ENCODE measurements around the gene TCOF1. TPM values are rescaled to one million over a fixed set of nuclear protein-coding genes. Genes with fewer than 3 reads are reported as not detected.

Gene TCOF1
- total RNA-seq, 6 donors from 2014 or later, result 21.7 to 71.2 (median 30.4) TPM

- Histone ChIP-seq H3K4me1 (peaks cover 0 to 8% (median 2%) of the 10 kb centered on the region in 4 donors), H3K27me3 (no peaks in the 10 kb centered on the region), H3K27ac (peak overlapping the region in 1 of 4 donors; percentile 18), H3K9me3 (no peaks in the 10 kb centered on the region), H3K4me3 (no peak overlapping the region), H3K36me3 (peaks cover 45 to 99% (median 92%) of the 10 kb centered on the region in 4 donors)
- TF ChIP-seq POLR2A (IDR thresholded peaks at IDR 0.05), result no peak
- peak in 1 of 2 donors; percentile 23 for TF ChIP-seq POLR2AphosphoS5 (IDR thresholded peaks at IDR 0.05)
- DNase-seq (no peak), ATAC-seq (ENCODE audit: low FRiP score in 2 of 2) (no peak)
- WGBS, 2 donors, result 83 to 88% methylated on average over 12 of the region's 12 CpGs
Measured at GRCh38 chr5:150400316-150401075, 43.0 kb downstream of the TCOF1 start.

GRCh38 chr5:150401076-150401375, 43.5 kb downstream of the TCOF1 start:
- peaks cover 0 to 8% (median 2%) of the 10 kb centered on the region in 4 donors for H3K4me1 ChIP-seq
- DNase-seq (no peak), ATAC-seq (ENCODE audit: low FRiP score in 2 of 2) (no peak)
- H3K4me3 ChIP-seq, result no peak overlapping the region
- H3K36me3 ChIP-seq, result peaks cover 47 to 99% (median 93%) of the 10 kb centered on the region in 4 donors
- 44 to 51% methylated on average over 3 of the region's 3 CpGs for WGBS, 2 donors
- H3K27me3 ChIP-seq, result no peaks in the 10 kb centered on the region
- peak overlapping the region in 1 of 4 donors; percentile 18 for H3K27ac ChIP-seq
- no peaks in the 10 kb centered on the region for H3K9me3 ChIP-seq
- TF ChIP-seq POLR2A (IDR thresholded peaks at IDR 0.05), result no peak
- TF ChIP-seq EP300 (IDR thresholded peaks at IDR 0.05), result no peak
- no peak for TF ChIP-seq CTCF (IDR thresholded peaks at IDR 0.05)
- TF ChIP-seq POLR2AphosphoS5 (IDR thresholded peaks at IDR 0.05), result no peak

- ATAC-seq (ENCODE audit: low FRiP score in 2 of 2) (no peak), DNase-seq (no peak)
- Histone ChIP-seq H3K4me3 (no peak overlapping the region), H3K9me3 (no peaks in the 10 kb centered on the region), H3K4me1 (peaks cover 0 to 8% (median 2%) of the 10 kb centered on the region in 4 donors), H3K36me3 (peaks cover 49 to 99% (median 92%) of the 10 kb centered on the region in 4 donors), H3K27me3 (no peaks in the 10 kb centered on the region), H3K27ac (peak overlapping the region in 2 of 4 donors; percentile 18 to 39)
- 84% methylated on average over 11 of the region's 11 CpGs for WGBS, 2 donors
- TF ChIP-seq EP300 (IDR thresholded peaks at IDR 0.05) (no peak), POLR2AphosphoS5 (IDR thresholded peaks at IDR 0.05) (peak in 1 of 2 donors; percentile 6), CTCF (IDR thresholded peaks at IDR 0.05) (no peak)
Measured at GRCh38 chr5:150401376-150402228, 44.1 kb downstream of the TCOF1 start.

GRCh38 chr5:150402229-150402773, 44.8 kb downstream of the TCOF1 start:
- no peak for TF ChIP-seq POLR2A (IDR thresholded peaks at IDR 0.05)
- no peak for TF ChIP-seq EP300 (IDR thresholded peaks at IDR 0.05)
- no peak for TF ChIP-seq POLR2AphosphoS5 (IDR thresholded peaks at IDR 0.05)
- no peak for TF ChIP-seq CTCF (IDR thresholded peaks at IDR 0.05)
- Histone ChIP-seq H3K36me3 (peaks cover 53 to 100% (median 94%) of the 10 kb centered on the region in 4 donors), H3K27me3 (no peaks in the 10 kb centered on the region), H3K4me3 (no peak overlapping the region), H3K27ac (peak overlapping the region in 1 of 4 donors; percentile 39), H3K4me1 (peaks cover 3 to 15% (median 7%) of the 10 kb centered on the region in 4 donors), H3K9me3 (no peaks in the 10 kb centered on the region)
- no peak for ATAC-seq (ENCODE audit: low FRiP score in 2 of 2)
- 50 to 70% methylated on average over 1 to 4 of the region's 4 CpGs for WGBS, 2 donors
- DNase-seq, result no peak

- no peak for ATAC-seq (ENCODE audit: low FRiP score in 2 of 2)
- H3K9me3 ChIP-seq, result no peaks in the 10 kb centered on the region
- WGBS, 2 donors, result 94% methylated on average over 12 of the region's 12 CpGs
- DNase-seq, result no peak
- no peak overlapping the region for H3K4me3 ChIP-seq
- TF ChIP-seq CTCF (IDR thresholded peaks at IDR 0.05), result no peak
- no peak for TF ChIP-seq POLR2A (IDR thresholded peaks at IDR 0.05)
- TF ChIP-seq POLR2AphosphoS5 (IDR thresholded peaks at IDR 0.05), result no peak
- TF ChIP-seq EP300 (IDR thresholded peaks at IDR 0.05), result no peak
- no peak overlapping the region for H3K27ac ChIP-seq
- H3K4me1 ChIP-seq, result peaks cover 9 to 21% (median 13%) of the 10 kb centered on the region in 4 donors
- no peaks in the 10 kb centered on the region for H3K27me3 ChIP-seq
- H3K36me3 ChIP-seq, result peaks cover 53 to 99% (median 90%) of the 10 kb centered on the region in 4 donors
Measured at GRCh38 chr5:150402901-150403342, 45.4 kb downstream of the TCOF1 start.
